ENCODE measurements around the gene TRMT1L. TPM values are rescaled to one million over a fixed set of nuclear protein-coding genes. Genes with fewer than 3 reads are reported as not detected.

TRMT1L gene
- total RNA-seq, 1 donor from 2014 or later = 21.2 TPM

Other genes with a start within 250 kb of the TRMT1L start
- gene NIBAN1, start 182.4 kb downstream of the TRMT1L start, total RNA-seq (ENCODE audit: insufficient read depth, low replicate concordance) = 283 TPM
- gene RNF2, start 111.4 kb downstream of the TRMT1L start, total RNA-seq (ENCODE audit: insufficient read depth, low replicate concordance) = 34.4 TPM
- 22.9 TPM for gene SWT1, start 214 bp upstream of the TRMT1L start, total RNA-seq (ENCODE audit: insufficient read depth, low replicate concordance)
- 129 TPM for gene IVNS1ABP, start 160.3 kb upstream of the TRMT1L start, total RNA-seq (ENCODE audit: insufficient read depth, low replicate concordance)